HEK293 (cell line): ENCODE data around the gene CHMP1A.

ENCODE experiments used
- SETDB1 ChIP-seq: IDR thresholded peaks from one replicate; pipeline ENCODE4 v1.6.1; 2017; ENCODE audit warnings: mild to moderate bottlenecking, low read length, moderate library complexity, mixed read lengths; ENCODE audit not compliant: insufficient read length
- ZNF366 ChIP-seq: fragments of 450-650 bp; formaldehyde crosslinking; conservative IDR thresholded peaks from 2 replicates; pipeline ENCODE4 v1.5.1; 2016; ENCODE audit warnings: missing biosample characterization, missing genetic modification characterization
- TF ChIP-seq, protein P1 (sequence below): IDR thresholded peaks from 2 replicates; pipeline ENCODE4 v1.6.1; 2011; ENCODE audit warnings: mild to moderate bottlenecking, low read depth, low read length, borderline replicate concordance

DNA sequence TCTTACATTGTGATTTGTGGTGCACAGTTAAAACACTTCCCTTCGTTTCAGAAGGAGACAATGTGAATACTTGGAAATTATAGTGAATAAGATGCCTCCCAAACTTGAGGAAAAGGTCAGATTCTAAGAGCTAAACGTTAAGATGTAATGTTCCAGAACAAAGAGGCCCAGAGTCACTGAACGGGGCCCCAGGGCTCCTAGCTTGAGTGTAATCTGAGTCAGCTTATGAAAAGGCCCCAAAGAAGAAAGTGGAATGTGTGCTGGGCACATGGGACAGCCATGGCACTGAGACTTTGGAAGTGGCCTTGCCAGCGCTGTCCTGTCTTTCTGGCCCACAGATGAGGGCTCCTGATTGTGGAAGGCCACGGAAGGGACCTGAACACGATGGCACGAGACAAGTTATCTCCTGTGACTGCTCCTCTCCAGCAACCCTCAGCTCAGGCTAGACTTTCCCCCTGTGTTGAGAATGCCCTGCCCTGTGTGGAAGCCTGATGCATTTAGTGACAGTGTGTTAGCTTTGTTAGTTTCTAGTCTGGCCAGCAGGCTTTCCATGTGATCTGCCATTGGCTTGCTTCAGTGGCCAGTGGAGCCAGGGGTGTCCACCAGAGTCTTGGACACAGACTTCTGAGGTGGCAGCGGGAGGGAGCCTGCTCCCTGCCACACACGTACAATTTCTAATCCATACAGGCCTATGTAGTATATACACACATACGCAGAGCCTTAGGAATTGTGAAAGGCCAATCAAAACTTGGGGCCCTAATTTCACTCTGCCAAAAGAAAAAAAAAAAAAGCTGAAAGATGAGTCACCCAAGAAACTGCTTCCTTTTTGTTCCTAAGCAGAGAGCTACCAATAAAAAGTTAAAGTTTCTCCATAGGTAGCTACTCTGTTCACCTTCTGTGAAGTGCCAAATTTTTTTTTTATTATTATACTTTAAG lies 13.3 kb upstream of the CHMP1A start:
- TF ChIP-seq SETDB1 = no peak
- TF ChIP-seq ZNF366 (tag by site-specific recombination) = no peak
- TF ChIP-seq, protein P1, sequence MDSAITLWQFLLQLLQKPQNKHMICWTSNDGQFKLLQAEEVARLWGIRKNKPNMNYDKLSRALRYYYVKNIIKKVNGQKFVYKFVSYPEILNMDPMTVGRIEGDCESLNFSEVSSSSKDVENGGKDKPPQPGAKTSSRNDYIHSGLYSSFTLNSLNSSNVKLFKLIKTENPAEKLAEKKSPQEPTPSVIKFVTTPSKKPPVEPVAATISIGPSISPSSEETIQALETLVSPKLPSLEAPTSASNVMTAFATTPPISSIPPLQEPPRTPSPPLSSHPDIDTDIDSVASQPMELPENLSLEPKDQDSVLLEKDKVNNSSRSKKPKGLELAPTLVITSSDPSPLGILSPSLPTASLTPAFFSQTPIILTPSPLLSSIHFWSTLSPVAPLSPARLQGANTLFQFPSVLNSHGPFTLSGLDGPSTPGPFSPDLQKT = no peak
